Stimulated activated CD4-positive, alpha-beta T cell treated with anti-CD3 and anti-CD28 coated beads, Interleukin-12 subunit alpha, Interleukin-12 subunit beta, amount 100 ng/mL, for 4 hours (primary cell): Measurements from ENCODE around the gene SPOP.
"Not testable (repeated sequence)": the region's sequence is repeated elsewhere in the genome, so short reads cannot be mapped to it uniquely, and the experiment has no call there.

Experiments
- DNase-seq: peaks from one replicate; pipeline ENCODE4 v3.0.0-alpha.2; 2020

SPOP gene

DNA sequence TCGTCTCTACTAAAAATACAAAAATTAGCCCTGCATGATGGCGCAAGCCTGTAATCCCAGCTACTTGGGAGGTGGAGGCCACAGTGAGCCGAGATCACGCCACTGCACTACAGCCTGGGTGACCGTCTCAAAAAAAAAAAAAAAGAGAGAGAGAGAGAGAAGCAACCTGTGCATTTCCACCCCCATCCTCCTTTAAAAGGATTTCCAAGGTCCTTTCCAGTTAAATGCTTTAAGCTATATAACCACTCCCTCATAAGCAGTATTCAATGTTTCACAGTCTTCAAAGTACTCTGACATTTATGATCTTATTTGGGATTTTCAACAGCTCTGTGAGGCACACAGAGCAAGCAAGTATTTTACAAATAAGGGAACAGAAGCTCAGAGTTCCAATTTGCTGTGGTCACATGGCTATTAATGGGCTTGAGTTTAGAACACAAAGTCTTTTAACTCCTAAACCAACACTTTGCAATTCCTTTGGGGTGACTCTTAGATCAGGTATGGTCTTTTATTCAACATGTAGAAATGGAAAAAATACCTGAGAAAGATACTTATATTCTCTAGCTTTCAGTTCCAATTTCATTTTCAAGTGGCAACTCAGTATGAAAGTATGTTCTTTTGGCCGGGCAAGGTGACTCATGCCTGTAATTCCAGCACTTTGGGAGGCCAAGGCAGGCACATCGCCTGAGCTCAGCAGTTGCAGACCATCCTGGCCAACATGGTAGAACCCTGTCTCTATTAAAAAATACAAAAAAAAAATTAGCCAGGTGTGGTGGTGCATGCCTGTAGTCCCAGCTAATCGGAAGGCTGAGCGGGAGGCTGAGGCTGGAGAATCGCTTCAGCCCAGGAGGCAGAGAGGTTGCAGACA is 31.3 kb downstream of the SPOP start:
- DNase-seq = peak; percentile 27

DNA sequence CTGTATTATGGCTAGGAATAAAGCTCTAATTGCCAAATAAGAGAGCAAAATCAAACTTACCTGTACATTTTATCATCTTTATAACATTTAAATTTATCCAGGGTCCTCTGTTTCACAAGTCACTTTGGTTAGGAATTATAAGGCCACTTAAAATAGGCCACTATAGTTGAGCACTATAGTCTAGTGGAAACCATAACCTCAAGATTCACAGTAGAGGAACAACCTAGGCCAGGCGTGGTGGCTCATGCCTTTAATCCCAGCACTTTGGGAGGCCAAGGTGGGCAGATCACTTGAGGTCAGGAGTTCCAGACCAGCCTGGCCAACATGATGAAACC is 31.9 kb downstream of the SPOP start:
- DNase-seq = not testable (repeated sequence)

DNA sequence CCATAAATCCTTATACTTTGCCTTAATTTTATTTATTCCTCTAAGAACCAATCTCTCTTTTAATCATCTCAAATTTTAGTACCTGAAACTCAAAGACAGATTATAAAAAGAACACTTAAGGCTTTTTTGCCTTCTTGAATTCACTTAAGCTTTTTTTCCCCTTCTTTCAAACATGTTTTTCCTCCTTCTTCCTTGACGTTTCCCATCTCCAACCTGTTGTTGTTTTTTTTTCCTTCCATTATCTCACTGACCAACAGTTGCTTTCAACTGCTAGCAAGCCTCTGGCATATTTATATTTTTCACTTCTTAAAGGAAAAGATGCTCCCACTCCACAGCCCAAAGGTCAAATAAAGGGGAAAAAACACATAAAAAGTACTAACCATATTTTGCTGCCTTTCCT is 32.2 kb downstream of the SPOP start:
- DNase-seq = no peak

DNA sequence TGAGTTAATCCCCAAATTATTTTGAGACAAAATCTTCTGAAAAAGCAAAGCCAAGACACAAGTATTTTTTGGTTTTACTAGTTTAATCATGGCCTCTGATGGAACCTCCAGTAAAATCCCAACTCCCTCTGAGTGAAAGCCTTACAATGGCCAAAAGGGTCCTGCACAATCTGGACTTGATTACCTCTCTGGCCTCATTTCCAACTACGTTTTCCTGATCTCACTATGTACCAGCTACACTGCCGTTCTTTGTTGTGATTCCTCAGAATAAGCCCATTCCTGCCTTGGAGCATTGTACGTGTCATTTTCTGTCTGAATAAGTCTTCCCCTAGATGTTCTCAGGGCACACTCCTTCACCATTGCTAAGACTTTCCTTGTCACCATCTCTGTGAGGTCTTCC is 37.3 kb downstream of the SPOP start:
- DNase-seq = no peak

DNA sequence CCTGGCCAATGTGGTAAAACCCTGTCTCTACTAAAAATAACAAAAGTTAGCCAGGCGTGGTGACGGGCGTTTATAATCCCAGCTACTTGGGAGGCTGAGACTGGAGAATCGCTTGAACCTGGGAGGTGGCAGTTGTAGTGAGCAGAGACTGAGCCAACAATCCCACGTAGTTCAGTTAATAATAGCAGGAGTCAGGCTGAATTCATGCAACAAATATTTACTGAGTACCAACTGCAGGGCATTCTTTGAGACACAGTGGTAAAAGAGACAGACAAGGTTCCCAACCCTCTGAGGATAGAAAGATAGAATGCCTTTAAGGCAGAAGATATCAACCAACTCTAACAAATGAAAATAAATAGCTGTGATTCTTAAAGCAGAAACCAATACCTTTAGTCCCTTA is 39.1 kb downstream of the SPOP start:
- DNase-seq = no peak

DNA sequence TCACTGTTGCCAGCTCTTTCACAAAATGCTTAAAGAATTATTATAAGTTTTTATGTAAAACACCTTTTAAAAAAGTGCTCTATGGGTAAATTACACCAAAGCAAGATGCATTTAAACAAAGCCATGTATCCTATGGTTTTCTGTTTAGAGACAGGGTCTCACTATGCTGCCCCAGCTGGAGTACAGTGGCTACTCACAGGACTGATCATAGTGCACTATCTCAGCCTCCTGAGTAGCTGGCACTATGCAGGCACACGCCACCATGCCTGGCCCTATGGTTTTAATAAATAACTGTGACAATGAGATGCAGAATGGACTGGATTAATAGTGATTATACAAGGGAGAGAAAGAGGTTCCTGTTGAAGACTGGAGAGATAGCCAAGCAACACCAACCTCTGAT is 40.2 kb downstream of the SPOP start:
- no peak for DNase-seq

DNA sequence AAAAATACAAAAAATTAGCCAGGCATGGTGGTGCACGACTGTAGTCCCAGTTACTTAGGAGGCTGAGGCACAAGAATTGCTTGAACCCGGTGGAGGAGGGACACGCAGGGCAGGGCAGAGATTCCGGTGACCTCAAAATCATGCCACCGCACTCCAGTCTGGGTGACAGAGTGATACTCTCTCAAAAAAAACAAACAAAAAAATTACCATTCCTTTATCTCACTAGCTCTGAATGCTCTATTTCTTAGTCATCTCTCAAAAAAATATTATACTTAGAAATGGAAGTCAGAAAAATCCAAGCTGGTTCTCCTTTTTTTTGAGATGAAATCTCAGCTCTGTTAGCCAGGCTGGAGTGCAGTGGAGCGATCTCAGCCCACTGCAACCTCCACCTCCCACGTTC is 40.8 kb downstream of the SPOP start:
- DNase-seq = no peak

DNA sequence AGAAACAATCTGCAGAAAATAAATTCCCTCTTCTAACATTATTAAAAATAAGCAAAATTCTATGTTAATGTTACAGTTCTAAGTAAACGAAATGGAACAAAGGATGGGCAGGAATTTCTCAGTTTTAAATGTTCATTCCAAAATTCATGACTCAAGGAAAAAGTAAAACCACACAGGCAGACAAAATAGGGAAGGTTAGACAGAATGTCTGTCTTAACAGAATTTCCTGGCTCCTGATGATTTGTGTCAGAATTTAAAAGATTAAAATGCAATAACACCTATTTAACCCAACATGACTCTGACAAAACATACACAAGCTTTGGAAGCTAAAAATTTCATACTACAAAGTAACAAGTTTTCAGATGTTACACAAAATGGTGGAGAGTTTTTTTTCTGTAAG is 42.8 kb downstream of the SPOP start:
- DNase-seq = no peak

DNA sequence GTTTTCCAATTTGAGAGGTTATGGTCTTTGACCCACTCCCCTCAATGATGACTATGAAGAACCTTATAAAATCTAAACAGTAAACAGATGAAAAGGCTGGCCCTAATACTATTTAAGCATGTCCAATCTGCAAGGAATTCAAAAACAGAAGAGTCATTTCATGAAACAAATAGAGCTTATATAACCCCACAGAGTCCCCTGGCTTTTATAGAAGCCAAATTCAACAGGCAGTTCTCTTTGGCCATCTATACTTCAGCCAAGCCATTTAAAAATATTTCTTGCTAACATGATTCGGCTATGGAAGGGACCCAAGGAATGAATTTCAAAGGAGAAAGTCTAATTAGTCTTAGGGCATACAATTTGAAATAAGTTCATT is 43.4 kb downstream of the SPOP start:
- no peak for DNase-seq

DNA sequence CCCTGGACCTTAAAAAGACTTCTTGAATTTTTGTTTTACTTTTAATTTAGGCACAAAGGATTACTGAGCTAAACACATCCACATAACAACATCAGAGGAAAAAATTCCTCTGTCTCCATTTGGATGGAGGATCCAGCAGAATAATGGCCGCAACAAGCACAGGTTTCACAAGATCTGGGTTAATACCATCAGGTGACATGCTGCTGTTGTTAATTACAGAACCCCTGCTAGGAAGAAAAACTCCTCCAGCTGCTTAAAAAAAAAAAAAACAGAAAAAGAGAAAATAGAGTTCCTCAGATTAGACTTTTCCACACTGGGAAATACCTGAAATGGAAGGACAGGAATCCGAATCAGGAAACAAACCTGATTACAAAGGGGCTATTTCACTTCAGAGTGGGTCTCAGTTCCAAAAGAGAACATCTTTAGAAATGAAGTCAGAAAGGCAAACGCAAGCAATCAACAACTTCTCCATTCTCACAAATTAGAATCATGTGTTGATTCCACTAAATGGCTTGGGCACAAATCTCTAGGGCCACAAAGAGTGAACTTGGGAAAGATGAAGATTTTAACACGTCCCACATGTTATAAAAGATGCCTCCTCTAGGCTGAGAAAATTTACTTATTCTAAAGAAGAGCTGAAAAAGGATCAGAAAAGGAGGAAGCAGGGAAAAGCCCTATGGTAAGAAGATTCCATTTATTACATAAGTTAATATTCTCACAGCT is 44.0 kb downstream of the SPOP start:
- DNase-seq = no peak

DNA sequence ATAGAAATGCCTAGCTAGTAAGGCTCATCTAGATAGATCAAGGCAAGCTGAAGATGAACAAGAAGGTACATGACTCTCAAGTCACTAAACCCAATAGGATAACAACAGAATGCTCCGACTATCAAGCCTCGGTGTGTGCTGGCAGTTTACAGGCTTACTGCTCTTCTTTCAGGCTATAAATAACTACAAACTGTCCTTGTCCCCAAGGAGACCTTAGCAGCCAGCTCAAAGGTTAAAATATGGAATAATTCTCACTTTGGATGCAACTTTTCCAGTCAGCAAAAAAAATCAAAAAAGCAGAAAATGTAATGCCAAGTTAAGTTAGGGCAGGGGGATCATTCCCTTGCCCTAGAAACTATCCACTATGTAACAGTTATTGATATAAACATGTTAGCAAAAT is 44.6 kb downstream of the SPOP start:
- no peak for DNase-seq

DNA sequence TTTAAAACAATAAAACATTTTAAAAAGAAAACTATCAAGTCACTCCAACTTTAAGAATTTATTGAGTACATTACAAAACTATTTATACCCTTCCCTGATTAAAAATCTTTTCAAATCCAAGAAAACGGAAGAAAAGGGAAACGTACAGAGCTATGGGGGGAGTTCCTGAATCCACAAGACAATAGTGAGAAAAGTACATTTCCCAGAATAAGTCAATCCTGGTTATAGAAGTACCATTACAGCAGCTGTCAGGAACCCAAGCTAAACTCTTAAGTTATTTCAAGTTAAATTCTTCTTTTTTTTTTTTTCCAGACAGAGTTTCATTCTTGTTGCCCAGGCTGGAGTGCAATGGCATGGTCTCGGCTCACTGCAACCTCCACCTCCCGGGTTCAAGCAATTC is 45.7 kb downstream of the SPOP start:
- DNase-seq = no peak

DNA sequence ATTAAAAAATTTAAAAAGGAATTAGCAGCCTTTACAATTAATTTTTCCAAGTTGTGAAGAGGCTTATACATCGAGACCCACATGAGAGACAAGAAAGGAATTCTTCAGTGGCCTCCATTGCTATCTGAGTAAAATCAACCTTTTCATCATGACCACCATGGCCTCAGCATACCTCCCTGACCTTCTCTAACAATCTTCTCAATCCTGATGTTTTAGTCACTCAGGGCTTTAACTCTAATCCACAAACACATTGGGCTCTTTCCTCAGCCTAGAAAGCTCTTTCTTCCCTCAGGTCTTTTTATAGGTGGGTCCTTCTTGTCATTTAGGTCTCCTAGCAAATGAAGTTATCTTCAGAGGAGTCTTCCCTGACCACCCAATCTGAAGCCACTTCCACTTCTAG is 46.4 kb downstream of the SPOP start:
- no peak for DNase-seq

DNA sequence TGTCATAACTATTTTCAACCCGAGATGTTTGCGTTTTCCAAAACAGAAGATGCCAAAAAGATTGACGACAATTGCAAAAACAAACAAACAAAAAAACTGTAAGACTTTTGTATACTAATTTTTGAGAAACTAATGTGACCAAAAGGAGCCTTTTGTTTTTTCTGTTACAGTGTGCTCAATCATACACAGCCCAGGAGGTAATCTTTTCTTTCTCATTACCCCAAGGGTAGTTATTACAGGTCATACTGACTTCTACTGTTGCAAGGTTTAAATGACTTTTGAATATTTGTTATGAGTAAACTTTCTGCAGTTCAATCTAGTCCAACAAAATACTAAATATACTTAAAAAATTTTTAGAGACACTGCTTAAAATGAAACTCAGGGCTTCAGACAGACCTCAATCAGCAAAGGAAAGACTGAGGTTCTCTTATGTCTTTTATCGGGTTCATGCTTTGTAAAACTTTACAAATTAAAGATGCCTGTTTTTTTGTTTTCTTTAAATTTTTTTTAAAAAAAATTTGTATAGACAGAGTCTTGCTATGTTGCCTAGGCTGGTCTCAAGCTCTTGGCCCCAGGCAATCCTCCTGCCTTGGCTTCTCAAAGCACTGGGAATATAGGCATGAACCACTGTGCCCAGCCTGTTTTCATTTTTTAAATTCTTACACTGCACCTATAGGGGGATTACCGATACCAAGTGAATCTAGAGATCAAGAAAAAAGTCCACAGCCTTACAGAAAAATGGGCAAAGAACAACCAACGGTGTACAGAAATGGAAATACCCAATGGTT is 47.6 kb downstream of the SPOP start:
- no peak for DNase-seq

DNA sequence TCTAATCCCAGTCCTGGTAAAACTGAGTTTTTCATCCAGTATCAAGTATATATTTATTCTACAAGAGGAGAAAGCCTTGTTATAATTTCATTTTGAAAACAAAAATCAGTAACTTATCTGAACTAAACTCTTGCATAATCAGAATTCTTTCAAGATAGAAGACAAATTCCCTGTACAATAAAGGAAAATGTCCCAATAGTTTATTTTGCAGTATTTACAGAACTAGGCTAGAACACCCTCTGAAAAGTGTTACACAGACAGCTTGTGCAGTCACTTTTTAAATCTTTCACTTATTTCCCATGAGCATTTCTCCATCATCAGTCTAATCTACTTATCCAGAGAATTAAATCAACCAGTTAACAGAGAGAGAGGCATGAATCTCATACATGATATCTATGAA is 48.5 kb downstream of the SPOP start:
- no peak for DNase-seq

DNA sequence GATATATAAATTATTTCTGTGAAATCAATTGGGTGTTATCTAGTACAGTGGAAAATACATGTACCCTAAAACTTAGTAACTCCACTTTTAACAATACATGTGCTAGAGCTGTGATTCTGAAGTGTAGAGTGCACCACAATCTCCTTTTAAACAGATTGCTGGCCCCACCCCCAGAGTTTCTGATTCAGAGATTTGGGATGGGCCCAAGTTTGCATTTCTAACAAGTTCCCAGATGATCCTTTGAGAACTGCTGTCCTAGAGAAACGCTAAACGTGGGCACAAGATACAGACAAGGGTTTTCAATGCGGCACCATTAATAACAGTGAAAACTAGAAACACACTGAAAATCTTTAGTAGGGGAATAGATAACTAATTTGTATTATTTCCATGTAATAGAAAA is 53.0 kb downstream of the SPOP start:
- DNase-seq = no peak

DNA sequence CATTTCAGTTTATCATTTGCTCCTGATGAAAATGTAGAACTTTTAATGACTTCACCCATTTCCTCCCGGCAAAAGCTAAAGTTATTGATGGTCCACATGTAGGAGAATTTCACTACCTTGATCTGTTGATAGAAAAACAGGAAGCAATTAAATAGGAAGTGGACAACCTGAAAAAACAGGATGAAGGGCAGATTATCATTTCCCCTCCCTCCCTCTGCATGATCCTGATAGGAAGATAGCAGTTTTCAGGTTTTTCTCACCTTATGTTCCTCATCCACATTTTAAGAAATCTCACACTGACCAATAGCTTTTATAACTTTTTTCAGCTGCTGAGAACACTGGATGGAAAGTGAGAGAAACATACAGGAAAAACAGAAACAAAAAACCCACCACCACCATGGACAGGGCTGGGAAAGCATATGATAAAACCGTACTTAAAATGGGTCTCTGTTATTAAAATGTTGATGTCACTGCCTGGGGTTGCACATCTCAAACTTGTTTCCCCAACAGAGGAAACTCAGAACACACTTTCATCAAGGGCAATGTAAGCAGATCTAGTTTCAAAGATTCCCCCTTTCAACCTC is 55.9 kb downstream of the SPOP start:
- no peak for DNase-seq

DNA sequence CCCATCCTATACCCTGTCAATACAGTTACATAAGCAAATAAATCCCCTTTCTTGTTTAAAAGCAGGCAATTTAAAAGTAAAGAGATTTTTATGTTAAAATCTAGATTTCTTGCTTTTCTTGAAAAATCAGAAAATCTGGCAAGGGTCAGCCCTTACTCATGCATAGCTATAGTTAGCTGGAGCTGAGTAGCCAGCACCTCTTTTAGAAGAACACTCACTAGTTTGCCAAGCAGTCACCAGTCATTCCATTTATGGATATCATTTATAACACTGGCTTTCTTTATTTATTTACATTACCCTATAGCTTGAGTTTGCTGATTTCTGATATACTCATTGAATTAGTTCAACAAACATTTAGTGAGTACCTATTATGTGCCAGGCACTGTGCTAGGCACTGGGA is 56.5 kb downstream of the SPOP start:
- DNase-seq = no peak

DNA sequence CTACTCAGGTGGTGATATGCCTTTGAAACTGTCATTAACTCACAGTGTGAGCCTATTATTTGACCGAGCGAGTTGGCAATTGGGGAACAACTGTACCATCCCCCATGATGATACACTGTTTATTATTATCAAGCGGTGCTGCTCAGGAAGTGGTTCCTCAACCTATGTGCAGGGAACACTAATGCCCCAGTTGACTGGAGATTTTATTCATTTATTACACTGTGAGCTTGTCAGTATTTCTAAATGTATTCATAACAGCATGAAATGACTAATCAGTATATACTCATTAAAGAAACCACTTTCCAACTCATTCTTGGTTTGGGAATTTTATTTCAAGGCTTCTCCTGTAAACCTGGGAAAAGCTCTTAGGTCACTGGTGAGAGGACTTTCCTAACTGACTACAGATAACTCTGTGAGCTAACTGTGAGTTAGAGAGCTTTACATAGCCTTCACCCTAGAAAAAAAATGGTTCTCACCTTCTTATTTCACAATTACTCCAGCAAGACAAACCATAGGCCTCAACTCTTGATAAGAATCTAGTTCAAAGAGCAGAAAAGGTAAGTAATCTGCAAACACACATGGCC is 59.8 kb downstream of the SPOP start:
- DNase-seq = no peak

DNA sequence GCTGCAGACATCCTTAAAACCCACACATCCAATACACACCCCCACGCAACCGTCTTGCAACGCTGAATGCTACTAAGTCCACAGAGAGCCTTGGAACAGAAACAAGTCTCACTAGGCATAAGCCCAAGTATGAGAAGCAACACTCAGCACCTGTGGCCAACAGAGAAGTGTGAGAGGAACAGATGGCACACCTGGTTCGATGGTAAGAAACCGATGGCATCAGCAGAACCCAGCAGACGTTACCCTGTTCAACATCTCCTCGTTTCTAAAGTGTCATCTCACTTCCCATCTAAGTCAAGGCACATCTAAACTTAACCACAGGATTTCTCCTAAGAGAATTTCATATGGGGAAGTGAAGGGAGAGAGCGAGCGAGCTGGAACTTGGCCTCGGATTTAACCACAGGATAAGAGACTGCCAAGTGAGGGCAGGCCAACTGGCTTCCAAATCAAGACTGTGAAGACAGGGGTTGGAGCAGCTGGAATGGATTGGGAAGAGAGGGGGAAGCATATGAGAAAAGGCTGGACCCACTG is 61.2 kb downstream of the SPOP start:
- DNase-seq = no peak

DNA sequence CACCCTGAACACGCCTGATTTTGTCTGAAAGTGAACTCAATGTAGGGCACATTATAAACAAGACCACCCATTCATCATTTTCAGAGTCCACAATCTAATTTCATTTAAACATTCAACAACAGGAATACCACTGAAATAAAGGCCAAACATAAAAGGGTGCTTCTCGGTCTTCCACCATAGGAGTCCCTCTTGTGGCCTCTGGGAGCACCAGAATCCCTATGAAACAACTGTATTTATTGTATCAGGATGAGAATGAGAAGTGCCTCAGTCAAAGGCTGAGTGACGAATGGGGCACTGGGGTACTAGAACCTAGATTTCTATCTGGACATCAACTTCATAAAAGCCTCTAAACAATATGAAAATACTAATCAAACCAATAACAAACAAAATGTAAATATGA is 61.8 kb downstream of the SPOP start:
- DNase-seq = no peak

DNA sequence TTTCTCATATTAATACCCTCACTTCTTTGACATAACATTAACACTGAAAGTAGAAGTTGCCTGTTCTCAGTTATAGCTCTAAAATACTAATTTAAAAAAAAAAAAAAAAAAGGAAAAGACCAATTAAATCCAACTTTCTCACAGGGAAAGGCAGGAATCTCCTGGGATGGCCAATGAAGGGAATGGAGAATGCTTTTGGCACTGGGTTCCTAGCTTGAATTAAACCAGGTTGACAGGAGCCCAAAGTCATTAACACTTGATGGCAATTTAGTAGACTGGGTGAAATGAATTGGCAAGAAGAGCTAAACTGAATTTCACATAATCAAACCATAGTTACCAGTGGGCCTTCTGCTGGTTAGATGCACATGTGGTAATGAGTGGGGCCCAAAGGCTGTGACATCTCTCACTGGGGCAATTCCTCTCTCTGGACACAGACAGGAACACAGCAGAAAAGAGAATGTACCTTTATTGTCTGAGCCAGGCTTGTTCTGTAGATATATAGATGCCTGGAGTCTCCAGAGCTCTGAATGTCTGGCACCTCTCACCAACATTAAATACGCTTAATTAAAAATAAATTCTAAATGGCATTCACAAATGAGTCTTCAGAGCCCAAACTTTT is 64.6 kb downstream of the SPOP start:
- no peak for DNase-seq
